Measurements from ENCODE around the gene PJA1.

The PJA1 gene

DNA sequence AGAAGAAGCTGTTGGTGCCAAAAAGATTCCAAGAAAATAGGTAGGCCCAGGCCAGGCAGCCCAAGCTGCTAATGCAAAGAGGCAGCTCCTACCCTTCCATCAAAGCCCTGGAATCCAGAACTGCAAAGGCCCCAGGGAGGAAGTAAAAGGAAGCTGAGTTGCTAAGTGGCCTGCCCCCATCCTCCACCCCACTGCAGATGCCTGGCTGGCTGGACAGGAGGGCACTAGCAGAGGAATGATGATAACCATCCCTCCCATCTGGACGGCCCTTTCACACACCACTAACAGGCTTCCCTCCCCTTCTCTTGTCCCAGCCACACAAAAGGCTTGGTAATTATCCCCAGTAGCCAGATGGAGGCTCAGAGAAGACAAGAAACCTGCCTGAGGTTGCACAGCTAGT is 32.4 kb upstream of the PJA1 start:
- CTCF ChIA-PET = interaction anchor here (0.5 to 2.9 kb wide), 3 partner anchors 24 to 1001 kb away, joined by 3 to 10 read pairs (median 3); no protein-coding TSS in a partner anchor
- H3K27ac ChIP-seq (ENCODE audit: extremely low read depth, low read depth, low read length) = no peak overlapping the region

DNA sequence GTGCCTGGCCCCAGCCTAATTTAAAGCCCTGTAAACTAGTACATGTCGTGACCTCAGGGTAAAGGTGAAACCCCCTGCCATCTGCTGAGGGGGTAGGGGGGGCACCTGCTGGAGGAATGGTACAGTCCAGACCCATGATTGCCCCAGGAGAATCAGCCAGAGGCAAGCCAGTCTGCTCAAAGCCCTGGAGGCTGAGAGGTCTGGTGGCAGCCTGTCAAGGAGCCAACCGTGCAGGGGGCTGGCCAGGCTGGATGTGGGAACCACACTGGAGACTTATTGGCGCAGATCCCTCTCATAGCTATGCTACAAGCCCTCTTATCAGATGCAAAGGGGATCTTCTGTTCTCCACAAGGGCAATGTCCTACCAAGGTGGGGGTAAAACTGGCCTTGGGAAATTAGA is 31.4 kb upstream of the PJA1 start:
- no peaks in the 10 kb centered on the region for H3K36me3 ChIP-seq (ENCODE audit: control insufficient read depth in 2 of 2, insufficient read depth in 1 of 2, low read length in 2 of 2)
- POLR2A ChIA-PET = no interaction called here
- H3K4me3 ChIP-seq (ENCODE audit: low read depth, low read length) = no peak overlapping the region
- CTCF ChIA-PET = interaction anchor here (0.7 to 2.9 kb wide), 4 partner anchors 25 to 192 kb away, joined by 3 to 10 read pairs (median 3); no protein-coding TSS in a partner anchor
- no peak overlapping the region for H3K27ac ChIP-seq (ENCODE audit: extremely low read depth, low read depth, low read length)
- no peaks in the 10 kb centered on the region for H3K4me1 ChIP-seq (ENCODE audit: control insufficient read depth, insufficient read depth, low read length)
- H3K9me3 ChIP-seq (ENCODE audit: control insufficient read depth, insufficient read depth, low read depth, low read length) = no peaks in the 10 kb centered on the region
- TF ChIP-seq, protein P1, sequence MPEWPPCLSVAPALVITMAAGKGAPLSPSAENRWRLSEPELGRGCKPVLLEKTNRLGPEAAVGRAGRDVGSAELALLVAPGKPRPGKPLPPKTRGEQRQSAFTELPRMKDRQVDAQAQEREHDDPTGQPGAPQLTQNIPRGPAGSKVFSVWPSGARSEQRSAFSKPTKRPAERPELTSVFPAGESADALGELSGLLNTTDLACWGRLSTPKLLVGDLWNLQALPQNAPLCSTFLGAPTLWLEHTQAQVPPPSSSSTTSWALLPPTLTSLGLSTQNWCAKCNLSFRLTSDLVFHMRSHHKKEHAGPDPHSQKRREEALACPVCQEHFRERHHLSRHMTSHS (tag by site-specific recombination; IDR thresholded peaks at IDR 0.05) = no peak
- TF ChIP-seq, protein P2, sequence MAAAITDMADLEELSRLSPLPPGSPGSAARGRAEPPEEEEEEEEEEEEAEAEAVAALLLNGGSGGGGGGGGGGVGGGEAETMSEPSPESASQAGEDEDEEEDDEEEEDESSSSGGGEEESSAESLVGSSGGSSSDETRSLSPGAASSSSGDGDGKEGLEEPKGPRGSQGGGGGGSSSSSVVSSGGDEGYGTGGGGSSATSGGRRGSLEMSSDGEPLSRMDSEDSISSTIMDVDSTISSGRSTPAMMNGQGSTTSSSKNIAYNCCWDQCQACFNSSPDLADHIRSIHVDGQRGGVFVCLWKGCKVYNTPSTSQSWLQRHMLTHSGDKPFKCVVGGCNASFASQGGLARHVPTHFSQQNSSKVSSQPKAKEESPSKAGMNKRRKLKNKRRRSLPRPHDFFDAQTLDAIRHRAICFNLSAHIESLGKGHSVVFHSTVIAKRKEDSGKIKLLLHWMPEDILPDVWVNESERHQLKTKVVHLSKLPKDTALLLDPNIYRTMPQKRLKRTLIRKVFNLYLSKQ (tag by site-specific recombination; IDR thresholded peaks at IDR 0.05; ENCODE audit: borderline replicate concordance) = no peak
- TF ChIP-seq YY1 (tag by site-specific recombination; IDR thresholded peaks at IDR 0.05) (no peak), ZSCAN30 (tag by site-specific recombination; IDR thresholded peaks at IDR 0.05) (no peak), ZNF114 (tag by site-specific recombination; IDR thresholded peaks at IDR 0.05) (no peak), ZNF366 (tag by site-specific recombination; conservative IDR thresholded peaks at IDR 0.05) (no peak), ZNF248 (tag by site-specific recombination; IDR thresholded peaks at IDR 0.05) (no peak)
- TF ChIP-seq, protein P3, sequence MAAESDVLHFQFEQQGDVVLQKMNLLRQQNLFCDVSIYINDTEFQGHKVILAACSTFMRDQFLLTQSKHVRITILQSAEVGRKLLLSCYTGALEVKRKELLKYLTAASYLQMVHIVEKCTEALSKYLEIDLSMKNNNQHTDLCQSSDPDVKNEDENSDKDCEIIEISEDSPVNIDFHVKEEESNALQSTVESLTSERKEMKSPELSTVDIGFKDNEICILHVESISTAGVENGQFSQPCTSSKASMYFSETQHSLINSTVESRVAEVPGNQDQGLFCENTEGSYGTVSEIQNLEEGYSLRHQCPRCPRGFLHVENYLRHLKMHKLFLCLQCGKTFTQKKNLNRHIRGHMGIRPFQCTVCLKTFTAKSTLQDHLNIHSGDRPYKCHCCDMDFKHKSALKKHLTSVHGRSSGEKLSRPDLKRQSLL (tag by site-specific recombination; IDR thresholded peaks at IDR 0.05) = no peak
- TF ChIP-seq, protein P4, sequence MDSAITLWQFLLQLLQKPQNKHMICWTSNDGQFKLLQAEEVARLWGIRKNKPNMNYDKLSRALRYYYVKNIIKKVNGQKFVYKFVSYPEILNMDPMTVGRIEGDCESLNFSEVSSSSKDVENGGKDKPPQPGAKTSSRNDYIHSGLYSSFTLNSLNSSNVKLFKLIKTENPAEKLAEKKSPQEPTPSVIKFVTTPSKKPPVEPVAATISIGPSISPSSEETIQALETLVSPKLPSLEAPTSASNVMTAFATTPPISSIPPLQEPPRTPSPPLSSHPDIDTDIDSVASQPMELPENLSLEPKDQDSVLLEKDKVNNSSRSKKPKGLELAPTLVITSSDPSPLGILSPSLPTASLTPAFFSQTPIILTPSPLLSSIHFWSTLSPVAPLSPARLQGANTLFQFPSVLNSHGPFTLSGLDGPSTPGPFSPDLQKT (IDR thresholded peaks at IDR 0.05; ENCODE audit: borderline replicate concordance, low read depth, low read length) = no peak

More for the DNA sequence above, 32.4 kb upstream of the PJA1 start:
- Histone ChIP-seq H3K4me1 (ENCODE audit: control insufficient read depth, insufficient read depth, low read length) (no peaks in the 10 kb centered on the region), H3K36me3 (ENCODE audit: control insufficient read depth in 2 of 2, insufficient read depth in 1 of 2, low read length in 2 of 2) (no peaks in the 10 kb centered on the region), H3K9me3 (ENCODE audit: control insufficient read depth, insufficient read depth, low read depth, low read length) (no peaks in the 10 kb centered on the region), H3K4me3 (ENCODE audit: low read depth, low read length) (no peak overlapping the region)
- TF ChIP-seq ZNF341 (tag by site-specific recombination; IDR thresholded peaks at IDR 0.05; ENCODE audit: low read depth) (no peak), ZNF404 (tag by site-specific recombination; IDR thresholded peaks at IDR 0.05) (no peak), ZNF76 (tag by site-specific recombination; IDR thresholded peaks at IDR 0.05; ENCODE audit: borderline replicate concordance, low read depth) (no peak), ZFHX2 (tag by site-specific recombination; conservative IDR thresholded peaks at IDR 0.05) (no peak), ZBTB48 (tag by site-specific recombination; IDR thresholded peaks at IDR 0.05) (no peak), GLI4 (tag by site-specific recombination; IDR thresholded peaks at IDR 0.05) (no peak)
- TF ChIP-seq, protein P5, sequence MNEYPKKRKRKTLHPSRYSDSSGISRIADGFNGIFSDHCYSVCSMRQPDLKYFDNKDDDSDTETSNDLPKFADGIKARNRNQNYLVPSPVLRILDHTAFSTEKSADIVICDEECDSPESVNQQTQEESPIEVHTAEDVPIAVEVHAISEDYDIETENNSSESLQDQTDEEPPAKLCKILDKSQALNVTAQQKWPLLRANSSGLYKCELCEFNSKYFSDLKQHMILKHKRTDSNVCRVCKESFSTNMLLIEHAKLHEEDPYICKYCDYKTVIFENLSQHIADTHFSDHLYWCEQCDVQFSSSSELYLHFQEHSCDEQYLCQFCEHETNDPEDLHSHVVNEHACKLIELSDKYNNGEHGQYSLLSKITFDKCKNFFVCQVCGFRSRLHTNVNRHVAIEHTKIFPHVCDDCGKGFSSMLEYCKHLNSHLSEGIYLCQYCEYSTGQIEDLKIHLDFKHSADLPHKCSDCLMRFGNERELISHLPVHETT (tag by site-specific recombination; IDR thresholded peaks at IDR 0.05) = no peak
- POLR2A ChIA-PET = no interaction called here

DNA sequence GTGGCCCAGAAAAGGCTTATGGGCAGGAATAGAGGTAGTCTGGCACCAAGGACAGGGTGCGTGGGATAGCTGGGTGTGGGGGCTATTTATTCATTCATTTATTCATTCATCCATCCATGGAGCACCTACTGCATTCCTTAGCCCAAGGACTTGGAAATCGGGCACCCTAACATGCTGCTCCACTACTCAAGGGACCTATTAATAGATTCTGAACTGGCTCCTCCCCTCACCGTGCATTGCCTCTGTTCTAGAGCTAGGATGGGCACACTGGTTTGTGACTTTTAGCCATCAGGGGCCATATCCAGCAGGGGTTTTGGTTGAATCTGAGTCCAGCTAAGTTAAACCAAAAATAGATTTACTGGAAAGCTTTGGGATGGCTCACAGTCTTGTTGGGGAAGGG is 30.6 kb upstream of the PJA1 start:
- ChIA-PET CTCF (interaction anchor here (1.2 to 2.9 kb wide), 2 partner anchors 26 to 150 kb away, joined by 3 to 10 read pairs; no protein-coding TSS in a partner anchor), POLR2A (no interaction called here)
- no peak overlapping the region for H3K4me3 ChIP-seq (ENCODE audit: low read depth, low read length)
- no peak for TF ChIP-seq ZNF248 (tag by site-specific recombination; IDR thresholded peaks at IDR 0.05)
- no peak for TF ChIP-seq ZNF571 (tag by site-specific recombination; IDR thresholded peaks at IDR 0.05)
- no peak for TF ChIP-seq GLI2 (tag by site-specific recombination; IDR thresholded peaks at IDR 0.05; ENCODE audit: borderline replicate concordance, low read depth)
- TF ChIP-seq ZSCAN30 (tag by site-specific recombination; IDR thresholded peaks at IDR 0.05) = no peak
- TF ChIP-seq GLIS1 (tag by site-specific recombination; IDR thresholded peaks at IDR 0.05) = no peak
- no peak for TF ChIP-seq ZSCAN23 (tag by site-specific recombination; IDR thresholded peaks at IDR 0.05)
- TF ChIP-seq ZNF132 (tag by site-specific recombination; IDR thresholded peaks at IDR 0.05; ENCODE audit: borderline replicate concordance) = no peak
- TF ChIP-seq ZNF2 (tag by site-specific recombination; IDR thresholded peaks at IDR 0.05) = no peak
- no peak for TF ChIP-seq ZNF211 (tag by site-specific recombination; IDR thresholded peaks at IDR 0.05; ENCODE audit: low read depth)
- no peak for TF ChIP-seq ZNF776 (tag by site-specific recombination; IDR thresholded peaks at IDR 0.05; ENCODE audit: borderline replicate concordance)
- TF ChIP-seq EGR2 (tag by site-specific recombination; IDR thresholded peaks at IDR 0.05; ENCODE audit: low read depth) = no peak
- TF ChIP-seq YY2 (tag by site-specific recombination; IDR thresholded peaks at IDR 0.05) = no peak
- TF ChIP-seq ZNF707 (tag by site-specific recombination; IDR thresholded peaks at IDR 0.05) = no peak
- no peak for TF ChIP-seq ZNF140 (tag by site-specific recombination; IDR thresholded peaks at IDR 0.05)

More for the DNA sequence above, 30.6 kb upstream of the PJA1 start:
- Histone ChIP-seq H3K4me1 (ENCODE audit: control insufficient read depth, insufficient read depth, low read length) (no peaks in the 10 kb centered on the region), H3K27ac (ENCODE audit: extremely low read depth, low read depth, low read length) (no peak overlapping the region), H3K9me3 (ENCODE audit: control insufficient read depth, insufficient read depth, low read depth, low read length) (no peaks in the 10 kb centered on the region), H3K36me3 (ENCODE audit: control insufficient read depth in 2 of 2, insufficient read depth in 1 of 2, low read length in 2 of 2) (no peaks in the 10 kb centered on the region)
